HG02588 (cell line): ENCODE data around the gene CDC42BPA.

Experiments used
- ATAC-seq: cut with Tn5 transposase; IDR thresholded peaks from one replicate; pipeline ENCODE4 v1.9.1; 2021; ENCODE audit warnings: mild to moderate bottlenecking, moderate library complexity; ENCODE audit not compliant: unreplicated experiment

CDC42BPA gene

GRCh38 chr1:227071895-227072587 is 246.3 kb downstream of the CDC42BPA start:
- no peak for ATAC-seq

- no peak for ATAC-seq
Observed at GRCh38 chr1:227070638-227071285, 247.5 kb downstream of the CDC42BPA start.

DNA sequence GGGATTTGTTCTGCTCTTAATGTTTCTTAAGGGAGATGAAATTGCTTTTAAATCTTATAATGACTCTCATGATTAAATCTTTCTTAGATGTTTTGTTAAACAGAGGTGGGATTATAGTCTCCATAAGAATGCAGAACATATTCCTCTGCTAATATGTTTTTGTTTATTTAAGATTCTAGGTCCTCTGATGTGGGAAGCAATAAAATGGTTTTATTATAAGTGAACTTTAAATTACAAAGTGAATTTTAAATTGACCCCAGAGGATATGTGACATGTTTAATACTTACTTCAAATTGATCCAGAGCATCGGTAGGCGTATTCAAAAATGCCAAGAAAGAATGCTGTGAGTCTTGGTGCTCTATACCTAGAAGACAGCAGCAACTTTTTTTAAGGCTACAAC is 248.8 kb downstream of the CDC42BPA start:
- ATAC-seq, result no peak

DNA sequence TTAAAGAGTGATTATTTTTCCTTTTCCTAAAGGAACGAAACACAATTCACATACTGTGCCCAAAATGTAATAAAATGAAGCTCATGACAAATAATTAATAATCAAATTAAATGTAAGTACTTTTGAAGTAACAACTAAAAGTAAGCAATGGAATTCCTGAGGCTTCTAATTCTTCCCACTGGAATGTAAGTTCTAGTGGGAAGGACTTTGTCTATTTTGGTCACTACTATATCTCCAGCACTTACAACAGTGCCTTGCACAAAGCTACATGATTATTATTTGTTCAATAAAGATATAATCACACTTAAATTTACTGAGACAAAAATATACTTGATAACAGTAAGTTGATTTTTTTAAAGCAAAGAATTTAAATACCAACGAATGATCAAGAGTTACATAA is 249.4 kb downstream of the CDC42BPA start:
- ATAC-seq, result no peak

GRCh38 chr1:227066999-227067398 is 251.3 kb downstream of the CDC42BPA start:
- ATAC-seq, result no peak

DNA sequence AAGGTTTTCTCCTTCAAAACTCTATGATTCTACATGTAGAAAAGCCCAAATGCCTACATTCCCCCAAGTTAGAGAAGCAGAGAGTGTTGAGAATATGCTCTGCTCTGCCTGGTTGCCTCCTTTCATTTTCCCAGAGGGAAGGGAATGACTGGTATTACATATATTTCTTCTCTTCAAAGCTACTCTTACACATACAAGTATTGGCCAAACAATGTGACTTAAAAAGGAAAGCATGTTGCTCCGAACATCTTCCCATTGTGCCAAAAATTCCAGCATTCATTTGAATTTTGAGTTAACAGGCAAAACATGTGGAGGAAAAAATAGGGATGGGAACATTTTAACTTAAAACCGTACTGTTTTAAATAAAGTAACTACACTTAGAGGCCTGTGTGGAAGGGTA is 253.0 kb downstream of the CDC42BPA start:
- no peak for ATAC-seq

DNA sequence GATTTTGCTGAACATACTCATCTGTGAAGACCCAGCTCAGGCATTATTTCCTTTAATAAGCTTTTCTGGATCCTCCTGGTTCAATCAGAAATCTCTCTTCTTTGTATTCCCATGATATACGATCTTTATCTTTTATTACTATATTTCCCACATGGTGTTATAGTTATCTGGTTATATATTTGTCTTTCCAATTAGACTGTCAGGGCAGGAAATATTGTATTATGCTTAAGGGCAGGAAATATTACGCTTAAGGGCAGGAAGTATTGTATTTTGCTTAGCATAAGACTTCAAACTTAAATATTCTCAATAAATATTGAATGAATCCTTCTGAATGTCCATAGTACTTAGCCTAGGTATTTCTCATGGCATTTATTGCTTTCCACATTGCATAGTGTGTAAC is 256.0 kb downstream of the CDC42BPA start:
- no peak for ATAC-seq

DNA sequence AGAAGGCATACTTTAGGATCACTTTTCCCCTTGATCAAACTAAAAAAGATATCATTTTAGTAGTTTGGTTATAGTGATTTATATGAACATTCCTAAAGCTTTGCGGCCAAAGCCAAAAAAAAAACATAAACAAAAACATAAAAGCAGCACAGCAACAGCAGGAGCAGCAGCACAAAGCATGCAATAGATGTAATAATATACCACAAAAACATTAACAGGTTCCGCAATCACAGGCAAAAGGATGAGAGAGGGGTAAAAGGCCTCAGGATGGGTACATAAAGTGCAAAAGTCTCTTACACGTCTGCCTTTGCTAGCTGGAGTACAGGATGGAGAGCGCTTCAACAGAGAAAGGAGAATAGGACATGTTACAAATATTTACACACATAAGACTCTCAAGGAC is 259.2 kb downstream of the CDC42BPA start:
- no peak for ATAC-seq

DNA sequence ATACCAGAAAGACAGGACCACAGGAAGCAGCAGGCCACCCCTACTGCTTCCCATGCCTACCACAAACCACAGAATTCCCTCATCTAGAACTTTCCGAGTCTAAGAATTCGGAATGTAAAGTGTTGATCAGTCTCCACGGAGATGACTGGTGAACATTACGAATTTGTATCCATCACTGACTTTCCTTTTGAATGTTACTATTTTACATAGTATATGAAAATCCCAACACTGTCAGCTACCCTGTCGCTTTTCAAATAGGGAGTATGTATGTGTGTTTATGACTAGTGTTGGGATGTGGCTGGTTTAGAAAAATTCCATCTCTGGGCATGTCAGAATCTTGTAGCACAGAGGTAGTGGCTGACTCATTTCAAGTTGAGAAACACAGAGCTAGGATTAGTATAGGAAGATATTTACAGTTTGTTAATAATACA is 260.0 kb downstream of the CDC42BPA start:
- no peak for ATAC-seq

GRCh38 chr1:227049253-227049652 is 269.0 kb downstream of the CDC42BPA start:
- ATAC-seq, result no peak

- ATAC-seq, result no peak
Observed at GRCh38 chr1:227043755-227044154, 274.5 kb downstream of the CDC42BPA start.

DNA sequence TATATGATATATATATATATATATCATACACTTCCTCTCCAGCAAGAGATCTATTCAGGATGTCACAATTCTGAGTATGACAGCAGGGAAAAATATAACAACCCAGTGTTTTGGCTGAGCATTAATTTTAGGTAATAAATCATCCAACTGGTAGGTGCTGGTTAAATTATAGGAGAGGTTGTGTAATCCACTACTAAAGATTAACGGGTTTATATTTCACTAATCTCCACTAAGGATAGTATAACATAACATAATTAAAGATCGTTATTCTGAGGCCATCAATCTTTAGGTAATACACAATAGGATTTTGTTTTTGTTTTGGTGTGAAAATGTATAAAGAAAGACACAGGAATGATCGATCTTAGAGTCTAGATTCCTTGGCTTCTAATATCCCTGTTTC is 276.0 kb downstream of the CDC42BPA start:
- ATAC-seq, result no peak

- ATAC-seq, result no peak
Observed at GRCh38 chr1:227038401-227038800, 279.9 kb downstream of the CDC42BPA start.

DNA sequence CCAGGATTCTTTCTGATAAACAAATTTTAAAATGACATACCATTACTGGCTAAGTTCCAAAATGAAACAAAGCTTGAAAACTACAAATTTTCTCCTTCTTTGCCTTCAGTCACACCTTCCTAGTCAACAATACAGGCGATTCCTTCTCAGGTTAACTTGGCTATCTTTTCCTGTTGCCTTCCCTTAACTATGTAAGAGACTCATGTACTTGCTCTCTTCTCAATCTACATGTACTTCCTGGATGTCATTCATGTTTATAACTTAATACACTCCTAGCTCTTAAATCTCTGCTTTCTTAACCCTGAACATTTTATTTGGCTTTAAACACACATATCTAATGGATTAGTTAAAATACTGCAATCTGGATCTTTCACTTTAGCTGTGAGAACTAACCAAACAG is 281.2 kb downstream of the CDC42BPA start:
- ATAC-seq, result no peak

- ATAC-seq, result no peak
Observed at GRCh38 chr1:227035316-227035715, 283.0 kb downstream of the CDC42BPA start.

GRCh38 chr1:227033880-227034279 is 284.4 kb downstream of the CDC42BPA start:
- no peak for ATAC-seq

DNA sequence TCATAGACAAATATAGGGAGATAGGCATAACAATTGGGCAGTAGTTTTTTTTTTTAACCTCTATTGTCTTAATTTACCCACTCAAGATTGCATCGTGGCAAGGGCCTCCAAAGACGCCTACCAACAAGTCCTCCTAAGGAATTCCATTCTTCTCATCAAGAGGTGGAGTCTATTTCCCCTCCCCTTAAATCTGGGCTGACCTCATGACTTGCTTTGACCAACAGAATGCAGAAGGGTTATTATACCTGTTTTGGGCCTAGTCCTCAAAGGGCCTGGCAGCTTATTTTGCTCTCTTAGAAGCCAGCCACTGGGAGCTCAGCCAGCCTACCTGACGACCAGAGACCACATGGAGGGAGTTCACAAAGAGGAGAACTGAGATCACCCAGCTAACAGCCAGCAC is 285.9 kb downstream of the CDC42BPA start:
- ATAC-seq, result no peak

GRCh38 chr1:227016990-227017389 is 301.3 kb downstream of the CDC42BPA start:
- ATAC-seq, result no peak

- ATAC-seq, result no peak
Observed at GRCh38 chr1:227010645-227011044, 307.6 kb downstream of the CDC42BPA start.

DNA sequence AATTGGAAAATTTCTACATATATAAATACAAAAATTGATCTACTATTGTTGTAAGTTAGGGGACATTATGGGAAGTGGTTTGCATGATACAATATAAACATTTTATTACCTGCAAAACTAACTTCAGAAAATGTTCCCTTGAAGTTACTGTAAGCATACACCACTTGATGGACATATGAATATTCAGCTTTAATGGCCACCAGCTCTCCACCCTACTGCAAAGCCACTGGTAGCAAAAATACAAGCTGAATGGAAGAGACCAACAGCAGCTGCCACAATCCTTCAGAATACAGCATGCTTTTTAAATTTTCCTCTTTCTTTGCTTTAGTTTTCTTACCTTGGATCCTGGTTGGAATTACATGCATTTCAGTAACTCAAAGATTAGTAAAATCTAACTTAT is 308.4 kb downstream of the CDC42BPA start:
- ATAC-seq, result no peak

DNA sequence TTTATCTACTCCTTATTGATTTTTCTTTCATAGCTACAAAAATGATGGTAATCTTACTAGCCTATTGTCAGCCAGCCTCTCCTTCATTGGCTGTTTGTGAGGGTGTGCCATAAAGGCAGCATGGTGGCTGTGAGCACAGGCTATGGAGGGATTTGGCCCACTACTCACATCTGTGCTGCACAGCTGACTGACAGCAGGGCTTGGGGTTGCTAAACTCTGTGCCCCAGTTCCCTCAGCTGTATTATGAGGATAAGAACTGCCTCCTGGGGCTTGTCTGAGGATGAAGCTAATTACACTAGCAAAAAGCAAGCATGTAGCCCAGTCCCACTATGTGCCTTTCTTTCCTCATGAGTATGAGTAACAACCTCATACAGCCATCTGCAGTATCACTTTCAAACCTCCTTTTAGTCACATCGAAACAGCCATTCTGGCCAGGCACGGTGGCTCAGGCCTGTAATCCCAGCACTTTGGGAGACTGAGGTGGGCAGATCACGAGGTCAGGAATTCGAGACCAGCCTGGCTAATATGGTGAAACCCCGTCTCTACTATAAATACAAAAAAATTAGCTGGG is 312.0 kb downstream of the CDC42BPA start:
- ATAC-seq, result no peak

- no peak for ATAC-seq
Observed at GRCh38 chr1:227004796-227005195, 313.5 kb downstream of the CDC42BPA start.
